Measurements from ENCODE around the gene ODAD2.

GRCh38 chr10:27822301-27822700 is 176.6 kb downstream of the ODAD2 start:
- TF ChIP-seq YY1 (IDR thresholded peaks at IDR 0.05; ENCODE audit: low read depth) (no peak), EP300 (IDR thresholded peaks at IDR 0.05; ENCODE audit: borderline replicate concordance) (no peak)
